GM21619 (cell line): ENCODE results near the gene COL6A2.
"Not testable (repeated sequence)": the region's sequence is repeated elsewhere in the genome, so short reads cannot be mapped to it uniquely, and the experiment has no call there.

Experiments used
- ATAC-seq: cut with Tn5 transposase; IDR thresholded peaks from one replicate; pipeline ENCODE4 v1.9.1; 2021; ENCODE audit not compliant: unreplicated experiment

The COL6A2 gene

DNA sequence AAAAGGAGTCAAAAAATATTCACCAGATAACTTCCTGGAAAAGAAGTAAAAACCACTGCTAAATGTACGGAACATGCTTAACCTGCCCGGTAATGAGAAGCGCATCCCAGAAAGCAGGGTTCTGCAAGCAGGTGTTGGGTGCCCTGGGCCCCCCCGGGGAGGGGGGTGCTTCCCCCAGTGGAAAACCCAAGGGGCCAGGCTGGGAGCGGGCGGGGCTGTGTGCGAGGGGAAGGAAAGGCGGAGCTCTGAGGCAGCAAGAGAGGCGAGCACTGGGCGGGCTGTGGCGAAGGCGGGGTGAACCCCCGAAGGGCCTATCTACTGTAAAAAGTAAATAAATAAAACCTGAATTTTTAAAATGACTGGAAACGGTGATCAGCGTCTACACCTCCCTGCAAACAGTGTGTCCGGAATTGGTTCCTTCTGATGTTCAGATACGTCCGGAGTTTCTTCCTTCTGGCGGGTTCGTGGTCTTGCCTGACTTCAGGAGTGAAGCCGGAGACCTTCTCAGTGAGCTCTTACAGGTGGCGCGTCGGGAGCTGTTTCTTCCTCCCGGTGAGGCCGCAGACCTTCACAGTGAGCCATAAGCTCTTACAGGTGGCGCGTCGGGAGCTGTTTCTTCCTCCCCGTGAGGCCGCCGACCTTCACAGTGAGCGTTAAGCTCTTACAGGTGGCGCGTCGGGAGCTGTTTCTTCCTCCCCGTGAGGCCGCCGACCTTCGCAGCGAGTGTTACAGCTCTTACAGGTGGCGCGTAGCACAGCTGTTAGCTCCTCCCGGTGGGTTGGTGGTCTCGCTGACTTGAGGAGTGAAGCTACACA lies 44.1 kb downstream of the COL6A2 start:
- no peak for ATAC-seq

DNA sequence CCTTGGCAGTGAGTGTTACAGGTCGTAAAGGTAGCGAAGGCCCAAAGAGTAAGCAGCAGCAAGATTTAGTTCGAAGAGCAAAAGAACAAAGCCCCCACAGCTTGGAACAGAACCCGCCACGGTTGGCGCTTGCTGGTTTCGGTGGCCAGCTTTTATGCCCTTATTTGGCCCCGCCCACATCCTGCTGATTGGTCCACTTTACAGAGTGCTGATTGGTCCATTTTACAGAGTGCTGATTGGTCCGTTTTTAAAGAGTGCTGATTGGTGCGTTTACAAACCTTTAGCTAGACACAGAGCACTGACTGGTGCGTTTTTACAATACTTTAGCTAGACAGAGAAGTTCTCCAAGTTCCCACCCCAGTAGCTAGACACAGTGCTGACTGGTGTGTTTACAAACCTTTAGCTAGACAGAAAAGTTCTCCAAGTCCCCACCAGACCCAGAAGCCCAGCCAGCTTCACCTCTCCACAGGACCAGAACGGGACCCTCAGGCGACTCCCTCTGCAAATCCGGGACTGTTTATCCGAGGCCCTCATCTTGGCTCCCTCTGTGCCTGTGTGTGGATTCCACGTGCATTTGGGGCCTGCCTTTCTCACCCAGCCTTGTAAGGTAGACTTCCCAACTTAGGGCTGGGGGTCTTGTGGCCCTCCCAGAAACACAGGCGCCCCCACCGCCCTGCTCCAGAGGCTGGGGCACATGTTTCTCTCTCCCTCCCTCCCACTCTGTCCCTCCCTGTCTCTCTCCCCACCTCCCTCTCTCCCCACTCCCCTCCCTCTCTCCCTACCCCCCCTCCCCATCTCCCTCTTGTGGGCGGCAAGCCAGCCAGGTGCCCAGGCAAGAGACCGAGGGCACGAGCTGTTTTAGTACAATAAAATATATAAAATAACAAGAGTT lies 44.9 kb downstream of the COL6A2 start:
- ATAC-seq = no peak

DNA sequence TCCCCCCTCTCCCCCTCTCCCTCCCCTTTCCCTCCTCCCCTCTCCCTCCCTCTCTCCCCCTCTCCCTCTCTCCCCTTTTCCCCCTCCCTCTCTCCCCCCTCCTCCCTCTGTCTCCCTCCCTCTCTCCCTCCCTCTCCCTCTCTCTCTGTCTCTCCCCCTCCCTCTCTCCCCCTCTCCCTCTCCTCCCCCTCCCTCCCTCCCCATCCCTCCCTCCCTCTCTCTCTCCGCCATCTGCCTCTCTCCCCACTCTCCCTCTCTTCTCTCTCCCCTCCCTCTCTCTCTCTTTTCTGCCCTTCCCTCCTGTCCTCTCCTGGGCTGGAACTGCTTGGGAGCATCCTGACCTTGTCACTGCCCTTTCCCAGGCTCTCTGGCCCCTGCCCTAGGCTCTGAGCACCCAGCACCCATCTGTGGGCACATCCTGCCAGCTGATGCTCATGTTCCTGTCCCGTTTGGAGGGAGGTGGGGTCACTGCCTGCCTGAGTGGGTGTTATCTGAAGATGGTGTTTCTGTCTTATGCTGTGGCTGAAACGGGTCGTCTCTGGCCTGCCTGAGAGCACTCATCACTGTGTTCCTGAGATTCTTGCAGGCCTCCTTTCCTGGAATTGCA lies 46.7 kb downstream of the COL6A2 start:
- ATAC-seq = no peak

DNA sequence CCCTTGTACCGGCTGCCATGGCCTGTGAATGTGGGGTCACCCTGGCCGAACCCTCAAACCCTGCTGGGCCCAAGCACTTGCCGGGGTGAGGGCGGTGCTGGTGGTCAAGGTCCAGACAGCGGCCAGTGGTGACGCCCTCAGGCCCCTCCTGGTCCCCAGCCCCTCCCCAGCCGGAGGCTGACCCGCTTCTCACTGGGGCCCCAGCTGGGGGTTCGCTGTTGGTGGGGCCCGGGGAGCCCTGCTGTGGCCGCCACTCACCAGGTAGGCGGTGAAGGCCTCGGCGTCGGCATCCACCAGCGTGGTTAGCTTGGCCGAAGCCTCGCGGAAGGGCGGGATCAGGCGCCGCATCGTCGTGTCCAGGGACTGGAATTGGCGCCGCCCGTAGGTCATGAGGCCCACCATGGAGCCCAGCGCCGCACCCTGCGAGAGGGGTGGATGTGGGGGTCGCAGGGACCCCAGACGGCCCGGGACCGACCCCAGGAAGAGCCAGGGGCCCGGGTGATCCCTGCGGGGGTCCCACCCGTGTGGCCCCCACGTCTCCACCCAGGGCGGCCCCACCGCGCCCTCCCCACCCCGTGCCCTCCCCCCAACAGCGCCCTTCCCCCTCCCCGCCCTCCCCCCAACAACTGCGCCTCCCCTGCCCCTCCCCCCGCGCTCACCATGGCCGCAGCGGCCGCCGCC lies 47.4 kb downstream of the COL6A2 start:
- ATAC-seq = no peak

DNA sequence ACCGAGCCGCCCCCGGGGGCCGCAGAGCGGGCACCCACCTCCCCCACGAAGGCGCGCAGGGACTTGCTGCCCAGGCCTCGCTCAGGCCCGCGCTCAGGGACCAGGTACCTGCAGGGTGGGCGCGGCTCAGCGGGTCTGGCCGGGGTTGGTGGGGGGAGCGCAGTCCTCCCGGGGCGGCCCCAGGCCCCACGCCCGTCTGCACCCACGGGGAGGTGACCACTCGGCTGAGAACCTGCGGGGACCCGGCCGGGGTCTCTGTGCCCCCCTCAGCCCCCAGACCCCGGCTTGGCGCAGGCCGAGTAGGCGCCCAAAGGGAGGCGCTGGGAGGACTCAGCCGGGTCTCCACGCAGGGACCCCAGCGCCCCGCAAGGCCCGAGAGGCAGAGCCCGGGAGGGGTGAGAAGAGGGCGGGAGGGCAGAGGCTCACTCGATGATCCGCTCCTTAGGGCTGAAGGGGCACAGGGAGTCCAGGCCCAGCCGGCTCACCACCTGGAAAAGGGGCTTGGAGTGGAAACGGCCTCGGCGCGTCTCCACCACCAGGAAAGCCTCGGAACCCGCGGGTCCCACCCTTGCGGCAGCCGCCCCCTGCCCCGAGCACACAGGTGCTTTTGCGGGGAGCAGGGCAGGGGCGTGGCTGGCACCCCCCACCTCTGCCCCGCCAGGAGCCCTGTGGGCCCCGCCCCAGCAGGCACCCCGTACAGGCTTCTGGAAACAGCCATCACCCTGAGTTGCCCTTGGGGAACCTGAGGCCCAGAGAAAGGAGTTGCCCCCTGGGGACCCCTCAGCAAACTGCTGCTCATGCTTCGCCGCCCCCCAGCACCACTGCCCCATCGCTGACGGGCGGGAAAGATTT lies 48.2 kb downstream of the COL6A2 start:
- no peak for ATAC-seq

DNA sequence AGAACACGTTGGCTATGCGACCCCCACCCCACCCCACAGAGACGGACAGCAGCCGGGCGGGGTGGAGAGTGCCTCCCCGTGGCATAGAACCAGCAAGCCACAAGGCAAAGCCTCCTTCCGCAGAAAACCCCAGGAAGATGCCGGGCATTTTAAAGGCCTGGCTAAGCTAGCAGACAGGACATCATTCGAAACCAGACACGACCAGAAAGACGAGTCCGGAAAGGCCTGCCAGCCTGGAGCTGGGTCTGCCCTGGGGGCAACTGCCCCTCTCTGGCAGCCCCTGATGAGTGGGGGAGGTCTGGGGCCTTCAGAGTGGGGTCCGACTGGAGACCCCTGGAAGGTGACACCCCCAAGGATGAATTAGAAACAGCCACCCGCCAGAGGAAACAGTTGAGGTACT lies 48.9 kb downstream of the COL6A2 start:
- ATAC-seq = no peak

DNA sequence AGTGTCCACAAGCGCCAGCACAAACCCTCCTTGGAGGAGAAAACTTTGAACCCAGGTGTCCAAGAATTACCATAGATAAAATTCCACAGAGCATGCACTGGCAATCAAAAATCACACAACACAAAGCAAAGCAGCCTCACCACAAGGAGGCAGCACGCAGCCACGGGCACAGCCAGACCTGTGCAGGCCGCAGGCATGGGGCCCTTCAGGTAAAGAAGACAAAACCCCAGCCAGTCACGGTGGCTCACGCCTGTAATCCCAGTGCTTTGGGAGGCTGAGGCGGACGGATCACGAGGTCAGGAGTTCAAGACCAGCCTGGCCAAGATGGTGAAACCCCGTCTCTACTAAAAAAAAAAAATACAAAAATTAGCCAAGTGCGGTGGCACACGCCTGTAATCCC lies 49.5 kb downstream of the COL6A2 start:
- ATAC-seq = not testable (repeated sequence)

DNA sequence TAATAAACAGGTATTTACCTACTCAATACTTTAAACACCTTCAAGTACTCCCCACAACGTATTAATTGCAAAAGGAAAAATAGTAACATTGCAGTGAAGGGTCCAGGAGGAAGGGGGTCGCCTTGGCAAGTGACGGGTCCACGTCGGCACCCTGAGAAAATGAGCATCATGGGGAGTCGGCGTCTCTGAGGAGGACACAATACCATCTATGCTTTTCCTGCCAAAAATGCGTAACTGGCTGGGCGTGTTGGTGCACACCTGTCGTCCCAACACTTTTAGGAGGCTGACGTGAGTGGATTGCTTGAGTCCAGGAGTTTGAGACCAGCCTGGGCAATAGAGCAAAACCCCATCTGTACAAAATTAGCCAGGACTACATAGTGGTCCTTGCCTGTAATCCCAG lies 50.2 kb downstream of the COL6A2 start:
- ATAC-seq = no peak

DNA sequence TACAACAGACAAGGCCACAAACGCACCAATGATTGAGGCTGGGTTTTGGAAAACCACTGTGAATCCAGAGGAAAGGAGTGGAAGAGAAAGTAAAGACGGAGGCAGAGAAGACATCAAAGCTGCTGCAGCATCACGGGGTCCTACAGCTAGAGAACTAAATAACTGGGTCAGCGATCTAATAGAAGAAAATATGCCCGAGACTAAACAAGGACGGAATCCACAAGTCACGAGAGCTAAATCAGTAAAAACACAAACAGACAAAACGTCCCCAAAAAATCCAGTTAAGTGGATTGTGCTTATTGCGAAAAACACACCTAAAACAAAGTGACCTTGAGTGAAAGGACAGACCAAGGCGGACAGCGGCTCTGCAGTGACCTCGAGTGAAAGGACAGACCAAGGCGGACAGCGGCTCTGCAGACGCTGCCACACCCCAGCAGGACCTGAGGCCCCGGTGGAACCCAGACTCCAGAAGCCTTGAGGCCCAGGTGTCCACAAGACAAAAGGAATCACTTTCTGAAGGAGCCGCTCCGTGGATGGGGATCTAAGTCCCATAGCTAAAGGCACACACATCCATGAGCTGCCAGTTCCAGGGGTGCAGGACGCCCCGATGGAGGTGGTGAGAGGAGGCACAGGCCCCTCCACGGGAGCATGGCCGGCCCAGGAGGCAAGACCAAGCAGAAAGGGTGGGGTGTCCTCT lies 51.4 kb downstream of the COL6A2 start:
- ATAC-seq = no peak

DNA sequence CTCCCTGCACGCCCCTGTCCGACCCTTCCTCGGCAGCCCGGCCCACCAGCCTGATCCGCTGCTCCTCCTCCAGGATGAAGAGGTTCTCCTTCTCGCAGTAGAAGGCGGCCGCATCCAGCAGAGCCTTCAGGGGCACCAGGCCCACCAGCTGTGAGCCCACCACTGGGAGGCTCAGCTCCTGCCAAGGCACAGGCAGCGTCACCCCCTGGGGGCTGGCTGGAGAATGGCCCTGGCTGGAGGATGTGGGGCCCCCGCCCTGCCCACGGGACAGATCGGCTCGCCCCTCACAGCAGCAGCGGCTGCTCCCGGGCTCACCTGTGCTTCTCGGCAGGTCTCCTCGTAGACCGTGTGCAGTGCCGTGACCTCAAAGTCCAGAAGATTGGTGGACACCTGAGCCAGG lies 52.2 kb downstream of the COL6A2 start:
- ATAC-seq = no peak

DNA sequence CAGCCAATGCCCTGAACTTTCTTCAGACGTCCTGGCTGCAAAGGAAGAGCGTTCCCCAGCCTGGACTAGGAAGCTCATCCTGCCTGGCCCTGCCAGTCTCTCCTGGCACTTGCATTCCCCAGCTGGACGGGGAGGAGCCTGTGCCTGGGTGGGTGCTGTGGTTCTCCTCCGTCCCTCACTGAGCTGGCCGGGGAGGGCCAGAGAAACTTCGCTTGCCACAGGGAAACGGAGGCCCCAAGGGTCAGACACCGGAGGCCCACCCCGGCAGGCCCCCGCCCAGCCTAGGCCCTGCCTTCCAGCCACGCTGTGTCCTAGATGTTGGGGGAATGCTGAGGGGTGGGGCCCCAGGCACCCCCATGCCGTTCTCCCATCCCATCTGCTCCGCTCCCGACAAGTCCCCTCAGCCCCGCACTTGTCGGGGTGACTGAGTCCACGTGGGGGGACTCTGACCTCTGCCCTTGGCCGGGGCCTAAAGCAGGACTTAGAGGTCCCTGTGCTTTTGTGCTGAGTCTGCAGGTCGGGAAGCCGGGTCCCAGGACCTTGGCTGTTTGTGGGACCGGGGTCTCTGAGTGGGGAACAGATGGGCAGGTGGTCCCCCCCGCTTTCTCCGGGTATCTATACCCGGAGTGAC lies 52.7 kb downstream of the COL6A2 start:
- no peak for ATAC-seq

DNA sequence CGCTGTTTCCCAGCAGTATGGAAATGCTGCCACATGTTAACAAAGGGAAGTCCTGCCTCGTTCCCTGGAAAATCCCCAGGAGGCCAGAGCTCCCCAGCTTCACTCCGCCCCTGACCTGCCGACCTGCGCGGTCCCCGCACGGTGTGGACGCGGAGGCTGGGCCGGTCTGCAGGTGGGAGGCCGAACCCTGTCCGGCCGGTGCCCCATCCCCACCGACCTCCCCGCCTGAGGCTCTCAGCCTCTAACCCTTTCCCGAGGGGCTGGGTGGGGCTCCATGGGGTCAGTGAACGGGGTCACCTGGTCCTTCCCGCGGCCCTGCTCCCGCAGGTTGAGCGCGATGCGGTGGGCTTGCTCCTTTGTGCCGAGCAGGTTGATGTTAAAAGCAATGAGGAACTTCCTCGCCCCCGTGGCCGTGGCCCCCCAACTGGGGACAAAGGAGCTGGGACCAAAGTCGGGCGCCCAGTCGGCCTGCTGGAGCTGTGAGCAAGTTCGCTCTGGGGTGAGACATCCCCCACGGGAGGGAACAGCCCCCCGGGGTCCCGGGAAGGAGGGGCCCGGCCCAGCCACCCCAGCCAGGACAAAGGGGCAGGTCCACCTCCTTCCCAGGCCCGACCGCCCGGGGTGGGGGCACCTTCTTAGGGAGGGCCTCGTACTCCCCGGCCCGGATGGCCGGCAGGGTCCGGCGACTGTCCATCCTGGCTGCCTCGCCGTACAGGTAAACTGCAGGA lies 53.5 kb downstream of the COL6A2 start:
- no peak for ATAC-seq

DNA sequence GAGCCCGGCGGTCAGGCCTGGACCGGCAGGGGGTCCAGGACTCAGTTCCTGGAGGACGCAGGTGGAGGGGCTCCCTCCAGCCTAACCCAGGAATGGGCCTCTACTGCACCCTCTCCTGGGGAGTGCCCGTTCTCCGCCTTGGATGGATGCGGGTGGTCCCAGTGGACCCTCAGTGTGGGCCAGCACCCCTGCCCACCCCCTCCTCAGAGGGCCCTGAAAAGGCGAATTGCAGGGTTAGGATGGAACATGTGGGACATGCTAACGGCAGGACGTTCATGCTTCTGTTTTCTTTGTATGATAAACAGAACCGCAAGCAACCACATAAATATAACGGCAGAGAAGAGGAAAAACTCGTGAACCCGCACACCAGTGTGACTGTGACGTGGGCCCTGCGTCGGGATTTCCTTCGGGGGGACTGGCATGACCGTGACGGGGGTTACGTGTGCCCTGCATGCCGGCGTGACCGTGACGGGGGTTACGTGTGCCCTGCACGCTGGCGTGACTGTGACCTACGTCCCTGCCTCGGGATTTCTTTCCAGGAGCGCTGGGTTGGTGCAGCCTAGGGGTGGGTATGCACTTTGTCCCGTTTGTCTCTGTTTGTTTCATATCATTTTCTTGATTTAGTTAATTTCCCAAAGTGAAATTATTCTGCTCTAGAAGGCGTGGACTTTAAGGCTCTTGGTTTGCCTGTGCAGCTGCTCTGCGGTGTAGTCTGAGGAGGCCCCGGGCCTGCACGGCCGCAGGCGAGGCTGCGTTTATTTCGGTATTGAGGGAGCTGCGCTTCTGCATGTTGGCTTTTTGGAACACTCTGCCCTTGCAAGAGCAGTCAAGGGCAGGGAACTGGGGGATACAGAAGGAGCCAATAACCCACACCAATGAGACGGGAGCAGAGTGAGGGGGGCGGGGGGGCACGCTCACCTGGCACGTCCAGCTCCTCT lies 54.3 kb downstream of the COL6A2 start:
- no peak for ATAC-seq

DNA sequence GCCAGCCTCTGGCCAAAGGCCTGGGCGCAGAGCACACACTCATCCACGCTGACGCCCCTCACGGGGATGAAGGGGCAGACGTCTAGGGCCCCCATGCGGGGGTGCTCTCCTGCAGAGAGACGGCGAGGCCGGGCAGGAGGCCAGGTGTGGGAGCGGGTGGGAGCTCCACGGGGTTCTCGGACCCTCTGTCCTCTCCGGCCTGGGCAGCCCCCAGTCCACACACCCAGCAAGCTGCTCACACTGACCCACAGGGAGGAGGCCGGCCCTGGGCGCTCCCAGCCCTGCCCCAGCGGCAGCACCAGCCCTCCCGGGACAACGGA lies 55.0 kb downstream of the COL6A2 start:
- no peak for ATAC-seq

DNA sequence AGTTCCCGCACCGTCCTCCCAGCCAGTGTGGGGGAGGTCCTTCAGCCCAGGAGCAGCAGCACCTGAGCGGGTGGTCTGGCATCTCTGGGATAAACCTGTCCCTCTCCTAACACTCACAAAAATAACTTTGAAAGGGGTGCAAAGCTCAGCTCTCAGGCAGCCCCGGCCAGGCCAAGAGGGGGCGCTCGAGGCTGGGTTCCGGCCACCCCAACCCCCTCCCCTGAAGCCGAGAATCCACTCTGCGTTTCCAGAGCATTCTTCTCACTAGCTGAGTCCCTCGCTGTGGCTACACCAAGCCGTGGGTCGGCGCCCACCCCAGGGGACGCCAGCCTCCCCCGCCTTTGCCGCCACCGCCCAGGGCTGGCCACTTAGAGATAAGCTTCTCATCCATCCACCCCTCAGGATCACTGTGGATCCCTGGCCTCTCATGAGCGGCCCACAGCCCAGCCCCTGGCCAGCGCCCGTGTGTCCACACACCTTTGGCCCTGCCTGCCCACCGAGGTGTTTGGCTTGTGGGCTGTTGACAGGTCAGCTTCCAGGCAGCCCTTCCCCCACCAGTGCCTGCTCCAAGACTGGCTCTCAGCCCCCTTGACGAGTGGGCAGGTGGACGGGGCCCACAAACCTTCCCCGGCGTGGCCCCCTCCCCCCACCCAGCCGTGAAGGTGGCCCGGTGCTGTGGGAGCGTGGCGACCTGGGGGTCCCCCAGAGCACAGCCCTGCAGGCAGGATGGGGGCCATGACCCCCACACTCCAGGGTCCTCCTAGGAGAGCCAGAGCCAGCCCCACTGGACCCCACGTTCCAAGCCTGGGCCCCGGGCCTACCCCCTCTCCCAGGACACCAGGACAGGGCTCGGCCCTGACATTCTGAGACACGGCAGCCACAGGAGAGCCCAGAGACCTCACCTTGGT lies 55.6 kb downstream of the COL6A2 start:
- ATAC-seq = no peak

DNA sequence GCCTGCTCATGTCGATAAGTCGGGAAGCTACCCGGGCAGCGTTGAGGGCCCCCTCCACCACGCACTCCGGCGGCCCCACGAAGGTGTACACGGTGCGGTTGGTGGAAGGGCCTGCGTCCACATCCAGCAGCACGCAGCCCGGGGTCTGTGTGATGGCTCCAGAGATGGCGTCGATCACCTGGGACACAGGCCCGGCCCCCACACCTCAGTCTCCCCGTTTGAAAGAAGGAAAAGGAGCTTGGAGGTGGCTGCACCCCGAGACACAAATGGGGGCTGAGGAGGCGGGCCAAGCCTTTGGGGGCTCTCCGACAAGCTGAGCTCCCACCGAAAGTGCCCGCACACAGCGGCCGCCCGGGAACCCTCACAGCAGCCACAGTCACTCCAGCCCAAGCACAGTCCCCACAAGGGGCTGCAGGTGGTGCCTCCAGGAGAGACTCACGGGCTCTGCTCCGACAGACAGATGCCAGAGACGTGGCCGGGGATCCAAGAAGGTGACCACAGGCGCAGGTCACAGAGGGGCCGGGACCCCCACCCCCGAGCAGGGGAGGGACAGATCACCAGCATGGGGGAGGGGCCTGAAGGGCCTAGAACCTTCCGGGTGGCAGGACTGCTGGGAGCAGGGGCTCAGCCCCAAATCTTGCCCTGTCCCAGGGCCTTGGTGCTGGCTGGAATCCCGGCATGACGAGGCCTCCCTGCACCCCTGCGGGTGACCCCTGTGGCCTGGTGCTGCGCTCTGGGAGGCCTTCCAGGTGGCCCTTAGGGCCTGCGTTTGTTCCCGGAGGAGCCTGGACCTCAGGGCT lies 56.4 kb downstream of the COL6A2 start:
- ATAC-seq = no peak
